Central memory CD4-positive, alpha-beta T cell (primary cell): ENCODE results near the gene ZNF844.
"Not testable (repeated sequence)": the region's sequence is repeated elsewhere in the genome, so short reads cannot be mapped to it uniquely, and the experiment has no call there.

Source experiments
- DNase-seq: peaks from one replicate; pipeline ENCODE4 v3.0.0; 2022
- total RNA-seq, 3 experiments: gene quantifications; one replicate each; lab custom pipeline; 2026; lab: John Stamatoyannopoulos, UW

Gene ZNF844
- total RNA-seq = 4.6 to 10.3 (median 7.5) reads per million in 3 experiments

DNA sequence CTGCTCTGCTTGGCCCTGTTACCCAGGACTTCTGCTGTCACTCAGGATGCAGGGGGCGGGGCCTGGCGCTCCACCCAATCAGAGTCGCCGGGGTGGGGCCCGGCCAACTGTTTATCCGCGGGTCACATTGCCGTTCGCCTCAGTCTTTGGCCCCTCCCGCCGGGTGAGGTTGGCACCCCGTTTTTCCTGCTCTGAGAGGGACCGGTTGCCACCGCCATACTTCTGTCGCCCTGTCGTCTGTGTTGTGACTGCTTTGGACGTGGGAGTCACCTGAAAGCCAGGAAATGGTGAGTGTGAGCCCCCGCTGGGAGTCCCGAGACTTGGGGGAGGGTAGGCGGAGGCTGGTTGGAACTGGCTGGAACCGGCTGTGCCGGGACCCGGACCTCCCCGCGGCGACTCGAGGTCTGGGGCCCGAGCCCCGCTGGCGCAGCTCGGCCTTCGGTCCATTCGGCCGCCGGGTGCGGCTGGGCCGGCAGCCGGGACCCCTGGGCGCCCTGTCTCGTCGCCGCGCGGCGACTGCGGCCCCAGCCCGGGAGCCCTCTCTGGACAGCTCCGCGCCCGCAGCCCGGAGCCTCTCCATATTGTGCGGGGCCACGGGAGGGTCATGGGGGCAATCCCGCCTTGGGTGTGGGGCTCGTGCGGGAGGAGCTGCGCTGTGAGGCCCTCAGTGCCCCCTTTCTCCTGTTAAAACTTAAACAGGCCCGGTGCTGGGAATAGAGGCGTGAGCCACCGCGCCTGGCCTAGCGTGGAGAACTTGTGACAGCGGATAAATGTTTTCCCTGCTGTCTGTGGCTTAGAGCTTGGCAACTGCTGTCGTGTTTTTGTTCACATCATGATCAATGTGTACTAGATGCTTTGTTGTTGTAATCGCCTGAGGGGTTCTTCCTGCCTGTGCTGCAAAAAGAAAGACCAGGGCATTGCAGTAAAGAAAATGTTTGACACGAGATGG lies at the start of gene ZNF844:
ZNF844 (plus strand) TSS at position 142 of the 949 bp plus-strand sequence; CDS start at position 285, 143 bp downstream.
- peak; percentile 43 for DNase-seq

- DNase-seq = no peak
Measured at GRCh38 chr19:12015015-12015752, 49.3 kb upstream of the ZNF844 start.

GRCh38 chr19:12015753-12016116 lies 48.8 kb upstream of the ZNF844 start:
- DNase-seq = no peak

- no peak for DNase-seq
Measured at GRCh38 chr19:12034198-12034597, 30.3 kb upstream of the ZNF844 start.

DNA sequence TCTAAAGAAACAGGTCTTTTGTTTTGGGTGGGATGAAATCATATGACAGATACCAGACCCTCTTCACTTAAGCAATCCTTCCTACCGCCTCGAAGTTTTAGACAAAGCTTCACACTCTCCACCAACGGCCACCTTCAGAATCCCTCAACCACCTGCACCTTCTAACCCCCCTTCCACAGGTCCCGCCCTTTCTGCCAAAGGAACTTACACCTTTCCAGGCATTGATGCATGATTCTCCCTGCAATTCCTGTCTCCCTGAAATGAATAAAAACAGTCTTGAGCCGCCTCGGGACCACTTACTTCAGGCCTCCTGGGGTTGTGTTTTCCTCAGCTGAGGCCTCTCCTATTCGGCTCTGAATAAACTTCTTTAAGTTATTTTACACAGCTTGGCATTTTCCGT lies 29.9 kb upstream of the ZNF844 start:
- no peak for DNase-seq

- DNase-seq = peak; percentile 20
Measured at GRCh38 chr19:12035220-12036172, 29.0 kb upstream of the ZNF844 start, which contains the start of gene ZNF433. Gene ZNF433 (minus strand): TSS chr19:12035679. CDS start chr19:12035539, 140 bp downstream.

- no peak for DNase-seq
Measured at GRCh38 chr19:12042893-12043292, 21.6 kb upstream of the ZNF844 start.

- DNase-seq = no peak
Measured at GRCh38 chr19:12043752-12044422, 20.6 kb upstream of the ZNF844 start.

DNA sequence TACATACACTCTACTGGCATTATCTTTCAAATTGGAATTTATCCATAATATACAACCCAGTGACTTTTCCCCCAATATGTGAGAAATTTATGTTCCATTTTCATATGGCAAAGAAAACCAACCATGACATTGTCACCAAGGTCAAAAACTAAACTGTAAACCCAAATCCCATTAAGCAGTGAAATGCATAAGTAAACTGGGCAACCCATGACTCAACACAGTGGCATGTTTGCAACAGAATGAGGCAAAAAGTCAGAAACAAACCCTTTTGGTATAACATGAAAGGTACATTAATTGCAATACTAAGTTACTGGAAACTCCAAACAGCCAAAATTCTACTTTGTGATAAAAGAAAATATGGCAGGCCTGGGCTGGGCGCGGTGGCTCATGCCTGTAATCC lies 16.7 kb upstream of the ZNF844 start:
- no peak for DNase-seq

DNA sequence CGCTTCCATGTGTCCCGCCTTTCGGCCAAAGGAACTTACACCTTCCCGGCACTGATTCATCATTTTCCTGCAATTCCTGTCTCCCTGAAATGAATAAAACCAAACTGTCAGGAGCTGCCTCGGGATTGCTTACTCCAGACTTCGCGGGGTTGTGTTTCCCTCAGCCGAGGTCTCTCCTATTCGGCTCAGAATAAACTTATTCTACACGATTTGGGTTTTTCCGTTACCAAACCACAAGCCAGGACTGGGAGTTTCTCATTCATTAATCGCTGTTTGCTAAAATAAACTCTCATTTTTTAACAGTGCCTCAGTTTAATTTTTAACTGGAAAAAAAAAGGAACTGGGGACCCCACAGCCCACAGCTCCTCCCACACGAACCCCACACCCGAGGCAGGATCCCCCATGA lies 12.4 kb upstream of the ZNF844 start:
- DNase-seq = no peak

- DNase-seq = peak; percentile 19
Measured at GRCh38 chr19:12052497-12053169, 11.9 kb upstream of the ZNF844 start, which contains the start of gene ZNF878. Gene ZNF878 (minus strand): TSS chr19:12052961. CDS start chr19:12052801, 160 bp downstream.

GRCh38 chr19:12055784-12056183 lies 8.7 kb upstream of the ZNF844 start:
- no peak for DNase-seq

GRCh38 chr19:12075538-12076139 lies 11.1 kb downstream of the ZNF844 start:
- no peak for DNase-seq

DNA sequence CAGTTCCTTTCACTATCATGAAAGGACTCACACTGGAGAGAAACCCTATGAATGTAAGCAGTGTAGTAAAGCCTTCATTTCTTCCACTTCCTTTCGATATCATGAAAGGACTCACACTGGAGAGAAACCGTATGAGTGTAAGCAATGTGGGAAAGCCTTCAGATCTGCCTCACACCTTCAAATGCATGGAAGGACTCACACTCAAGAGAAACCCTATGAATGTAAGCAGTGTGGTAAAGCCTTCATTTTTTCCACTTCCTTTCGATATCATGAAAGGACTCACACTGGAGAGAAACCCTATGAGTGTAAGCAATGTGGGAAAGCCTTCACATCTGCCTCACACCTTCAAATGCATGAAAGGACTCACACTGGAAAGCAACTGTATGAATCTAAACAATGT lies 11.8 kb downstream of the ZNF844 start:
- DNase-seq = not testable (repeated sequence)

DNA sequence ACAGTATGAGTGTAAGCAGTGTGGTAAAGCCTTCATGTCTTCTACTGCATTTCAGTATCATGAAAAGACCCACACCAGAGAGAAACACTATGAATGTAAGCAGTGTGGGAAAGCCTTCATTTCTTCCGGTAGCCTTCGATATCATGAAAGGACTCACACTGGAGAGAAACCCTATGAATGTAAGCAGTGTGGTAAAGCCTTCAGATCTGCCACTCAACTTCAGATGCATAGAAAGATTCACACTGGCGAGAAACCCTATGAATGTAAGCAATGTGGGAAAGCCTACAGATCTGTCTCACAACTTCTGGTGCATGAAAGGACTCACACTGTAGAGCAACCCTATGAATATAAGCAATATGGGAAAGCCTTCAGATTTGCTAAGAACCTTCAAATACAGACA lies 12.8 kb downstream of the ZNF844 start:
- no peak for DNase-seq

GRCh38 chr19:12083336-12083735 lies 18.8 kb downstream of the ZNF844 start:
- DNase-seq = not testable (repeated sequence)

- DNase-seq = no peak
Measured at GRCh38 chr19:12085074-12085818, 20.7 kb downstream of the ZNF844 start.

DNA sequence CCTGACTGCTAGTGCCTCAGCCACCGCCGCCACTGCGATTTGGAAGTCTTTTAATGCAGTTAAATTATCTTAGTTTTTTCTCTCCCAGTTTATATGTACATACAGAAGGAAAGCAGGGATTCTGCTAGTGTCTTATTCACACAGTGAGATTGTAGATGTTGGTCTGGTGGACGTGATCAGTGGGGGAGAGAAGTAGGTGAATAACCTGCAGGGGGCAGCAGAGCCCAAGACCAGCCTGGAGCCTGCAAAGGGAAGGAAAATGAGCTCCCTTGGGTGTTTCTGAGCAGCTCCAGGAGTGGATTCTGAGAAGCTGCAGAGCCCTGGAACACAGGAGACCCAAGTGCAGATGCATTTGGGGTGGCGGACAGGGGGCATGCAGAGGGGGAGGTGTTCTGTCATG lies 26.3 kb downstream of the ZNF844 start:
- peak; percentile 25 for DNase-seq

GRCh38 chr19:12092065-12092867 lies 27.7 kb downstream of the ZNF844 start:
- peak; percentile 5 for DNase-seq
